Stimulated activated naive CD8-positive, alpha-beta T cell treated with anti-CD3 and anti-CD28 coated beads, Interleukin-15, Interleukin-2, amounts not matched to agents 100 ng/mL and 50 ng/mL, for 24 hours (primary cell): Measurements from ENCODE around the gene RPUSD3.
A peak's percentile ranks its signal among the peaks of the same experiment; 100 is the strongest.

ENCODE experiments used
- H3K27ac Mint-ChIP-seq: one replicate; pipeline ENCODE4 v1.8.0; 2021; ENCODE audit warnings: mild to moderate bottlenecking, mixed read lengths
- H3K27me3 Mint-ChIP-seq: one replicate; pipeline ENCODE4 v1.8.0; 2021; ENCODE audit warnings: mixed read lengths
- H3K36me3 Mint-ChIP-seq: one replicate; pipeline ENCODE4 v1.8.0; 2021; ENCODE audit warnings: low read depth, mixed read lengths
- H3K4me1 Mint-ChIP-seq: one replicate; pipeline ENCODE4 v1.8.0; 2021; ENCODE audit warnings: low read depth, mixed read lengths
- H3K4me3 Mint-ChIP-seq: one replicate; pipeline ENCODE4 v1.8.0; 2021; ENCODE audit warnings: mild to moderate bottlenecking, mixed read lengths
- H3K9me3 Mint-ChIP-seq: one replicate; pipeline ENCODE4 v1.8.0; 2021; ENCODE audit warnings: mixed read lengths

Gene RPUSD3

GRCh38 chr3:9808345-9809037, 35.3 kb downstream of the RPUSD3 start:
- Mint-ChIP-seq H3K36me3 (peaks cover 47% of the 10 kb centered on the region), H3K27ac (peak overlapping the region; percentile 89), H3K4me1 (peaks cover 31% of the 10 kb centered on the region), H3K27me3 (no peaks in the 10 kb centered on the region), H3K4me3 (peak overlapping the region; percentile 79), H3K9me3 (no peaks in the 10 kb centered on the region)

GRCh38 chr3:9807981-9808344, 35.8 kb downstream of the RPUSD3 start:
- no peaks in the 10 kb centered on the region for H3K27me3 Mint-ChIP-seq
- H3K27ac Mint-ChIP-seq, result peak overlapping the region; percentile 89
- peaks cover 48% of the 10 kb centered on the region for H3K36me3 Mint-ChIP-seq
- no peaks in the 10 kb centered on the region for H3K9me3 Mint-ChIP-seq
- peaks cover 36% of the 10 kb centered on the region for H3K4me1 Mint-ChIP-seq
- H3K4me3 Mint-ChIP-seq, result no peak overlapping the region

- Mint-ChIP-seq H3K4me1 (peaks cover 36% of the 10 kb centered on the region), H3K36me3 (peaks cover 50% of the 10 kb centered on the region), H3K9me3 (no peaks in the 10 kb centered on the region), H3K27ac (peak overlapping the region; percentile 81), H3K4me3 (no peak overlapping the region), H3K27me3 (no peaks in the 10 kb centered on the region)
These were observed 36.9 kb downstream of the RPUSD3 start for GRCh38 chr3:9806688-9807589.

- H3K4me1 Mint-ChIP-seq, result peaks cover 36% of the 10 kb centered on the region
- H3K36me3 Mint-ChIP-seq, result peaks cover 48% of the 10 kb centered on the region
- H3K27me3 Mint-ChIP-seq, result no peaks in the 10 kb centered on the region
- H3K4me3 Mint-ChIP-seq, result no peak overlapping the region
- peak overlapping the region; percentile 31 for H3K27ac Mint-ChIP-seq
- H3K9me3 Mint-ChIP-seq, result no peaks in the 10 kb centered on the region
These were observed 37.7 kb downstream of the RPUSD3 start for GRCh38 chr3:9806137-9806536.

- no peaks in the 10 kb centered on the region for H3K9me3 Mint-ChIP-seq
- peaks cover 57% of the 10 kb centered on the region for H3K36me3 Mint-ChIP-seq
- peaks cover 30% of the 10 kb centered on the region for H3K4me1 Mint-ChIP-seq
- no peaks in the 10 kb centered on the region for H3K27me3 Mint-ChIP-seq
- no peak overlapping the region for H3K4me3 Mint-ChIP-seq
- H3K27ac Mint-ChIP-seq, result no peak overlapping the region
These were observed 38.8 kb downstream of the RPUSD3 start for GRCh38 chr3:9804996-9805395.

- H3K4me1 Mint-ChIP-seq, result peaks cover 17% of the 10 kb centered on the region
- no peak overlapping the region for H3K4me3 Mint-ChIP-seq
- H3K27me3 Mint-ChIP-seq, result no peaks in the 10 kb centered on the region
- peak overlapping the region; percentile 57 for H3K27ac Mint-ChIP-seq
- H3K36me3 Mint-ChIP-seq, result peaks cover 69% of the 10 kb centered on the region
- H3K9me3 Mint-ChIP-seq, result no peaks in the 10 kb centered on the region
These were observed 40.3 kb downstream of the RPUSD3 start for GRCh38 chr3:9803494-9803893.

- Mint-ChIP-seq H3K9me3 (no peaks in the 10 kb centered on the region), H3K27ac (no peak overlapping the region), H3K36me3 (peaks cover 76% of the 10 kb centered on the region), H3K27me3 (no peaks in the 10 kb centered on the region), H3K4me1 (peaks cover 21% of the 10 kb centered on the region), H3K4me3 (no peak overlapping the region)
These were observed 43.3 kb downstream of the RPUSD3 start for GRCh38 chr3:9800529-9800928.

- H3K4me3 Mint-ChIP-seq, result no peak overlapping the region
- H3K27ac Mint-ChIP-seq, result no peak overlapping the region
- peaks cover 36% of the 10 kb centered on the region for H3K4me1 Mint-ChIP-seq
- H3K36me3 Mint-ChIP-seq, result peaks cover 66% of the 10 kb centered on the region
- H3K27me3 Mint-ChIP-seq, result no peaks in the 10 kb centered on the region
- H3K9me3 Mint-ChIP-seq, result no peaks in the 10 kb centered on the region
These were observed 46.4 kb downstream of the RPUSD3 start for GRCh38 chr3:9797196-9797945.

GRCh38 chr3:9795207-9795606, 48.6 kb downstream of the RPUSD3 start:
- Mint-ChIP-seq H3K27me3 (no peaks in the 10 kb centered on the region), H3K9me3 (no peaks in the 10 kb centered on the region), H3K36me3 (peaks cover 62% of the 10 kb centered on the region), H3K4me3 (peak overlapping the region; percentile 66), H3K27ac (peak overlapping the region; percentile 83), H3K4me1 (peaks cover 56% of the 10 kb centered on the region)

- H3K4me3 Mint-ChIP-seq, result peak overlapping the region; percentile 97
- no peaks in the 10 kb centered on the region for H3K27me3 Mint-ChIP-seq
- peak overlapping the region; percentile 87 for H3K27ac Mint-ChIP-seq
- no peaks in the 10 kb centered on the region for H3K9me3 Mint-ChIP-seq
- peaks cover 62% of the 10 kb centered on the region for H3K36me3 Mint-ChIP-seq
- H3K4me1 Mint-ChIP-seq, result peaks cover 62% of the 10 kb centered on the region
These were observed 49.4 kb downstream of the RPUSD3 start for GRCh38 chr3:9794400-9794799.

- no peaks in the 10 kb centered on the region for H3K9me3 Mint-ChIP-seq
- H3K27ac Mint-ChIP-seq, result peak overlapping the region; percentile 100
- H3K4me3 Mint-ChIP-seq, result peak overlapping the region; percentile 97
- peaks cover 59% of the 10 kb centered on the region for H3K36me3 Mint-ChIP-seq
- peaks cover 69% of the 10 kb centered on the region for H3K4me1 Mint-ChIP-seq
- no peaks in the 10 kb centered on the region for H3K27me3 Mint-ChIP-seq
These were observed 50.5 kb downstream of the RPUSD3 start for GRCh38 chr3:9793161-9793781.

- peak within 1 kb of the TSS; percentile 97 for H3K4me3 Mint-ChIP-seq
- H3K27me3 Mint-ChIP-seq, result no peaks in the 10 kb centered on the region
- H3K36me3 Mint-ChIP-seq, result peaks cover 56% of the 10 kb centered on the region
- no peaks in the 10 kb centered on the region for H3K9me3 Mint-ChIP-seq
- H3K27ac Mint-ChIP-seq, result peak within 1 kb of the TSS; percentile 100
- peaks cover 71% of the 10 kb centered on the region for H3K4me1 Mint-ChIP-seq
These were observed 51.2 kb downstream of the RPUSD3 start, which contains the start of the genes ARPC4 and TADA3 for GRCh38 chr3:9792405-9793160. TSS of gene ARPC4 (plus strand) at chr3:9793082. CDS start at chr3:9793122, 40 bp downstream. TSS of gene TADA3 (minus strand) at chr3:9792473. CDS start at chr3:9791466, 1,007 bp downstream.

- H3K9me3 Mint-ChIP-seq, result no peaks in the 10 kb centered on the region
- peaks cover 73% of the 10 kb centered on the region for H3K4me1 Mint-ChIP-seq
- H3K36me3 Mint-ChIP-seq, result peaks cover 54% of the 10 kb centered on the region
- peak overlapping the region; percentile 100 for H3K27ac Mint-ChIP-seq
- no peaks in the 10 kb centered on the region for H3K27me3 Mint-ChIP-seq
- peak overlapping the region; percentile 97 for H3K4me3 Mint-ChIP-seq
These were observed 51.9 kb downstream of the RPUSD3 start for GRCh38 chr3:9791790-9792404.
